GM10266 (cell line): ENCODE data around the gene ZNF777.
"Not testable (repeated sequence)": the region's sequence is repeated elsewhere in the genome, so short reads cannot be mapped to it uniquely, and the experiment has no call there.

ENCODE experiments used
- DNase-seq: peaks from one replicate; pipeline ENCODE4 v3.0.0; 2012; ENCODE audit errors: extremely low spot score
- CTCF ChIP-seq: IDR thresholded peaks from 2 replicates; pipeline ENCODE4 v1.5.1; 2012; ENCODE audit warnings: mild to moderate bottlenecking, low read depth; ENCODE audit not compliant: control insufficient read depth, insufficient read depth; ENCODE audit errors: missing control alignments

ZNF777 gene

GRCh38 chr7:149404825-149405224 lies 56.0 kb downstream of the ZNF777 start:
- no peak for DNase-seq
- no peak for TF ChIP-seq CTCF

- DNase-seq = no peak
Measured at GRCh38 chr7:149404396-149404795, 56.5 kb downstream of the ZNF777 start.

GRCh38 chr7:149398195-149398820 lies 62.6 kb downstream of the ZNF777 start:
- no peak for TF ChIP-seq CTCF
- no peak for DNase-seq

More at GRCh38 chr7:149404396-149404795, 56.5 kb downstream of the ZNF777 start:
- no peak for TF ChIP-seq CTCF

GRCh38 chr7:149397470-149398043 lies 63.3 kb downstream of the ZNF777 start:
- no peak for DNase-seq

GRCh38 chr7:149388550-149389335 lies 72.1 kb downstream of the ZNF777 start:
- not testable (repeated sequence) for DNase-seq

More at GRCh38 chr7:149397470-149398043, 63.3 kb downstream of the ZNF777 start:
- TF ChIP-seq CTCF = no peak

- not testable (repeated sequence) for DNase-seq
Measured at GRCh38 chr7:149386514-149386913, 74.3 kb downstream of the ZNF777 start.

GRCh38 chr7:149385195-149385950 lies 75.5 kb downstream of the ZNF777 start:
- no peak for DNase-seq

More at GRCh38 chr7:149385195-149385950, 75.5 kb downstream of the ZNF777 start:
- no peak for TF ChIP-seq CTCF
